GM19324 (cell line): ENCODE measurements around the gene CYSRT1.

Source experiments
- ATAC-seq: cut with Tn5 transposase; IDR thresholded peaks from one replicate; pipeline ENCODE4 v1.9.1; 2021; ENCODE audit warnings: mild to moderate bottlenecking, moderate library complexity; ENCODE audit not compliant: unreplicated experiment, low FRiP score

The CYSRT1 gene

GRCh38 chr9:137222190-137223077 lies 2.5 kb upstream of the CYSRT1 start, which contains the start of gene RNF208:
Gene RNF208, minus strand, starts transcription at chr9:137222240. Its CDS starts 1,028 bp downstream, at chr9:137221212.
- no peak for ATAC-seq

- peak; percentile 78 for ATAC-seq
Observed at GRCh38 chr9:137223078-137223970, 1.6 kb upstream of the CYSRT1 start.

GRCh38 chr9:137225699-137226331 lies 841 bp downstream of the CYSRT1 start:
- no peak for ATAC-seq

- no peak for ATAC-seq
Observed at GRCh38 chr9:137226338-137227053, 1.5 kb downstream of the CYSRT1 start.

GRCh38 chr9:137227054-137227852 lies 2.3 kb downstream of the CYSRT1 start, which contains the start of gene RNF224:
Gene RNF224, plus strand, starts transcription at chr9:137227502. Its CDS starts 834 bp downstream, at chr9:137228336.
- ATAC-seq: no peak

- no peak for ATAC-seq
Observed at GRCh38 chr9:137227853-137228505, 3.0 kb downstream of the CYSRT1 start.

- ATAC-seq: no peak
Observed at GRCh38 chr9:137228506-137228967, 3.6 kb downstream of the CYSRT1 start.

- no peak for ATAC-seq
Observed at GRCh38 chr9:137228968-137229896, 4.3 kb downstream of the CYSRT1 start.

GRCh38 chr9:137229903-137230704 lies 5.1 kb downstream of the CYSRT1 start:
- no peak for ATAC-seq

GRCh38 chr9:137230705-137231371 lies 5.9 kb downstream of the CYSRT1 start, which contains the start of gene SLC34A3:
Gene SLC34A3, plus strand, starts transcription at chr9:137230901. Its CDS starts 802 bp downstream, at chr9:137231703.
- ATAC-seq: no peak

- no peak for ATAC-seq
Observed at GRCh38 chr9:137231372-137232039, 6.5 kb downstream of the CYSRT1 start.

GRCh38 chr9:137232101-137232500 lies 7.1 kb downstream of the CYSRT1 start:
- ATAC-seq: no peak

GRCh38 chr9:137232510-137232909 lies 7.5 kb downstream of the CYSRT1 start:
- no peak for ATAC-seq

GRCh38 chr9:137233143-137233980 lies 8.4 kb downstream of the CYSRT1 start:
- no peak for ATAC-seq
